Neural cell (in vitro differentiated cells): ENCODE data around the gene CASKIN1. TPM values are rescaled to one million over a fixed set of nuclear protein-coding genes. Genes with fewer than 3 reads are reported as not detected.

ENCODE experiments used
- H2AFZ ChIP-seq: fragments of 200-600, 300-800 bp; sonication (generic), shearing (Covaris generic); 2 replicates; pipeline ENCODE4 v1.6.0; 2014; ENCODE audit warnings: low read depth, mild to moderate bottlenecking, antibody characterized with exemption, low read length, moderate library complexity
- H3F3A ChIP-seq: fragments of 200-600 bp; shearing (Covaris generic); 2 replicates; pipeline ENCODE4 v1.6.1; 2016; ENCODE audit warnings: mild to moderate bottlenecking, moderate library complexity, mixed read lengths, antibody characterized with exemption, low read length; ENCODE audit not compliant: insufficient read depth, poor library complexity, severe bottlenecking
- H3K27ac ChIP-seq: fragments of 200-600, 300-800 bp; sonication (generic), shearing (Covaris generic); 2 replicates; pipeline ENCODE4 v1.5.1; 2014; ENCODE audit warnings: mild to moderate bottlenecking, low read length, moderate library complexity
- H3K27me3 ChIP-seq: fragments of 300-800, 200-600 bp; sonication (generic), shearing (Covaris generic); 2 replicates; pipeline ENCODE4 v1.6.0; 2014; ENCODE audit warnings: mild to moderate bottlenecking, low read depth, low read length, moderate library complexity; ENCODE audit not compliant: insufficient read depth
- H3K36me3 ChIP-seq: fragments of 300-800, 200-600 bp; sonication (generic), shearing (Covaris generic); 2 replicates; pipeline ENCODE4 v1.5.1; 2014; ENCODE audit warnings: mild to moderate bottlenecking, antibody characterized with exemption, low read length, moderate library complexity; ENCODE audit not compliant: insufficient read depth
- H3K4me2 ChIP-seq: fragments of 300-800, 200-600 bp; sonication (generic), shearing (Covaris generic); 2 replicates; pipeline ENCODE4 v1.6.0; 2014; ENCODE audit warnings: mild to moderate bottlenecking, low read length
- H3K4me3 ChIP-seq: fragments of 300-800, 200-600 bp; sonication (generic), shearing (Covaris generic); 2 replicates; pipeline ENCODE4 v1.5.1; 2014; ENCODE audit warnings: mild to moderate bottlenecking, low read length, moderate library complexity
- H3K79me2 ChIP-seq: fragments of 200-600 bp; shearing (Covaris generic); replicated peaks from 2 replicates; pipeline ENCODE4 v1.6.0; 2014; ENCODE audit warnings: mild to moderate bottlenecking, low read length, moderate library complexity; ENCODE audit not compliant: insufficient read depth
- H3K9ac ChIP-seq: fragments of 300-800, 200-600 bp; sonication (generic), shearing (Covaris generic); 2 replicates; pipeline ENCODE4 v1.6.1; 2016; ENCODE audit warnings: mild to moderate bottlenecking, low read length, mixed read lengths
- H3K9me2 ChIP-seq: fragments of 200-600 bp; shearing (Covaris generic); 2 replicates; pipeline ENCODE4 v1.6.1; 2016; ENCODE audit warnings: mild to moderate bottlenecking, low read length, mixed read lengths; ENCODE audit not compliant: insufficient read depth
- H3K9me3 ChIP-seq: fragments of 200-600, 300-800 bp; sonication (generic), shearing (Covaris generic); 2 replicates; pipeline ENCODE4 v1.6.1; 2016; ENCODE audit warnings: mild to moderate bottlenecking, mixed run types, low read length, moderate library complexity, mixed read lengths
- H4K20me1 ChIP-seq: fragments of 200-600 bp; shearing (Covaris generic); 2 replicates; pipeline ENCODE4 v1.6.1; 2016; ENCODE audit warnings: mild to moderate bottlenecking, mixed run types; ENCODE audit not compliant: insufficient read depth
- EP300 ChIP-seq: fragments of 450-650 bp; conservative IDR thresholded peaks from 2 replicates; pipeline ENCODE4 v1.6.1; 2014; ENCODE audit warnings: antibody characterized with exemption, mild to moderate bottlenecking, moderate library complexity; ENCODE audit not compliant: poor library complexity, severe bottlenecking
- EZH2 ChIP-seq: fragments of 200-600, 300-800 bp; shearing (Covaris generic), sonication (generic); IDR thresholded peaks from 2 replicates; pipeline ENCODE4 v1.6.1; 2014; ENCODE audit warnings: antibody characterized with exemption, low read length, borderline replicate concordance, mild to moderate bottlenecking; ENCODE audit not compliant: insufficient read depth, poor library complexity, severe bottlenecking
- MXI1 ChIP-seq: fragments of 450-650 bp; conservative IDR thresholded peaks from 2 replicates; pipeline ENCODE4 v1.6.1; 2014; ENCODE audit warnings: antibody characterized with exemption, mild to moderate bottlenecking; ENCODE audit not compliant: poor library complexity, severe bottlenecking
- POLR2AphosphoS5 ChIP-seq: IDR thresholded peaks from 2 replicates; pipeline ENCODE4 v1.6.1; 2012
- RAD21 ChIP-seq: fragments of 450-650 bp; conservative IDR thresholded peaks from 2 replicates; pipeline ENCODE4 v1.6.1; 2014; ENCODE audit warnings: antibody characterized with exemption, mild to moderate bottlenecking, moderate library complexity
- SMC3 ChIP-seq: fragments of 450-650 bp; conservative IDR thresholded peaks from 2 replicates; pipeline ENCODE4 v1.6.1; 2014; ENCODE audit warnings: antibody characterized with exemption, mild to moderate bottlenecking, moderate library complexity; ENCODE audit not compliant: poor library complexity
- TAF1 ChIP-seq: IDR thresholded peaks from 2 replicates; pipeline ENCODE4 v1.6.1; 2012; ENCODE audit warnings: low read depth
- polyA plus RNA-seq: library from polyadenylated mRNA; depleted of rRNA; stranded (reverse); fragments of >200 nt; gene quantifications from 2 replicates; pipeline ENCODE4 v1.2.3, GENCODE V29; 2014
- TF ChIP-seq, protein P1 (sequence below): fragments of 450-650 bp; IDR thresholded peaks from 2 replicates; pipeline ENCODE4 v1.5.1; 2014; ENCODE audit warnings: antibody characterized with exemption, mild to moderate bottlenecking, moderate library complexity; ENCODE audit not compliant: poor library complexity, severe bottlenecking
- TF ChIP-seq, protein P2 (sequence below): IDR thresholded peaks from 2 replicates; pipeline ENCODE4 v1.6.1; 2012; ENCODE audit warnings: borderline replicate concordance

The CASKIN1 gene
- polyA plus RNA-seq, 1 donor from 2014 or later = 10.3 TPM

DNA sequence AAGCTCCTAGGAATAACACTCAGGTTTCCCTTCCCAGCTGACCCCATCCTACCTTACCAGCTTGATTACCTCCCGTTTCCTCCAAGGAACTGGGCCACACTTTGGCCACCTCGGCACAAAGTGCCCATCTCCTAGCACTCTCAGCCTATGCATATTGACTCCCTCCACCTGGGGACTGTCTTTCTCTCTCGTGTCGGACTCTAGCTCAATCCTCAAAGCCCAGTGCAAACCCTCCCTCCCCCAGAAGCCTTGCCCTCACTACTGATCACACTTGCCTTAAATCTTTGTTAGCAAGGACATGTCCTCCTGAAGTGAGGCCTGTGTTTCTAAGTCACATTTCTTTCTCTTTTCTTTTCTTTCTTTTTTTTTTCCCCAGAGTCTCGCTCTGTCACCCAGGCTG is 50.6 kb downstream of the CASKIN1 start:
- no peaks in the 10 kb centered on the region for H3K36me3 ChIP-seq
- no peak overlapping the region for H2AFZ ChIP-seq
- H3K4me2 ChIP-seq = no peak overlapping the region
- H3K9me3 ChIP-seq = no peaks in the 10 kb centered on the region
- H3K9ac ChIP-seq = no peak overlapping the region
- H4K20me1 ChIP-seq = peaks cover 2% of the 10 kb centered on the region
- H3K4me3 ChIP-seq = no peak overlapping the region
- H3K9me2 ChIP-seq = no peaks in the 10 kb centered on the region
- no peaks in the 10 kb centered on the region for H3K79me2 ChIP-seq
- H3K27ac ChIP-seq = no peak overlapping the region
- no peaks in the 10 kb centered on the region for H3F3A ChIP-seq
- TF ChIP-seq, protein P1, sequence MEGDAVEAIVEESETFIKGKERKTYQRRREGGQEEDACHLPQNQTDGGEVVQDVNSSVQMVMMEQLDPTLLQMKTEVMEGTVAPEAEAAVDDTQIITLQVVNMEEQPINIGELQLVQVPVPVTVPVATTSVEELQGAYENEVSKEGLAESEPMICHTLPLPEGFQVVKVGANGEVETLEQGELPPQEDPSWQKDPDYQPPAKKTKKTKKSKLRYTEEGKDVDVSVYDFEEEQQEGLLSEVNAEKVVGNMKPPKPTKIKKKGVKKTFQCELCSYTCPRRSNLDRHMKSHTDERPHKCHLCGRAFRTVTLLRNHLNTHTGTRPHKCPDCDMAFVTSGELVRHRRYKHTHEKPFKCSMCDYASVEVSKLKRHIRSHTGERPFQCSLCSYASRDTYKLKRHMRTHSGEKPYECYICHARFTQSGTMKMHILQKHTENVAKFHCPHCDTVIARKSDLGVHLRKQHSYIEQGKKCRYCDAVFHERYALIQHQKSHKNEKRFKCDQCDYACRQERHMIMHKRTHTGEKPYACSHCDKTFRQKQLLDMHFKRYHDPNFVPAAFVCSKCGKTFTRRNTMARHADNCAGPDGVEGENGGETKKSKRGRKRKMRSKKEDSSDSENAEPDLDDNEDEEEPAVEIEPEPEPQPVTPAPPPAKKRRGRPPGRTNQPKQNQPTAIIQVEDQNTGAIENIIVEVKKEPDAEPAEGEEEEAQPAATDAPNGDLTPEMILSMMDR = no peak
- TF ChIP-seq POLR2AphosphoS5 (no peak), EP300 (no peak), MXI1 (no peak), TAF1 (no peak), RAD21 (no peak), EZH2 (no peak), SMC3 (no peak)
- TF ChIP-seq, protein P2, sequence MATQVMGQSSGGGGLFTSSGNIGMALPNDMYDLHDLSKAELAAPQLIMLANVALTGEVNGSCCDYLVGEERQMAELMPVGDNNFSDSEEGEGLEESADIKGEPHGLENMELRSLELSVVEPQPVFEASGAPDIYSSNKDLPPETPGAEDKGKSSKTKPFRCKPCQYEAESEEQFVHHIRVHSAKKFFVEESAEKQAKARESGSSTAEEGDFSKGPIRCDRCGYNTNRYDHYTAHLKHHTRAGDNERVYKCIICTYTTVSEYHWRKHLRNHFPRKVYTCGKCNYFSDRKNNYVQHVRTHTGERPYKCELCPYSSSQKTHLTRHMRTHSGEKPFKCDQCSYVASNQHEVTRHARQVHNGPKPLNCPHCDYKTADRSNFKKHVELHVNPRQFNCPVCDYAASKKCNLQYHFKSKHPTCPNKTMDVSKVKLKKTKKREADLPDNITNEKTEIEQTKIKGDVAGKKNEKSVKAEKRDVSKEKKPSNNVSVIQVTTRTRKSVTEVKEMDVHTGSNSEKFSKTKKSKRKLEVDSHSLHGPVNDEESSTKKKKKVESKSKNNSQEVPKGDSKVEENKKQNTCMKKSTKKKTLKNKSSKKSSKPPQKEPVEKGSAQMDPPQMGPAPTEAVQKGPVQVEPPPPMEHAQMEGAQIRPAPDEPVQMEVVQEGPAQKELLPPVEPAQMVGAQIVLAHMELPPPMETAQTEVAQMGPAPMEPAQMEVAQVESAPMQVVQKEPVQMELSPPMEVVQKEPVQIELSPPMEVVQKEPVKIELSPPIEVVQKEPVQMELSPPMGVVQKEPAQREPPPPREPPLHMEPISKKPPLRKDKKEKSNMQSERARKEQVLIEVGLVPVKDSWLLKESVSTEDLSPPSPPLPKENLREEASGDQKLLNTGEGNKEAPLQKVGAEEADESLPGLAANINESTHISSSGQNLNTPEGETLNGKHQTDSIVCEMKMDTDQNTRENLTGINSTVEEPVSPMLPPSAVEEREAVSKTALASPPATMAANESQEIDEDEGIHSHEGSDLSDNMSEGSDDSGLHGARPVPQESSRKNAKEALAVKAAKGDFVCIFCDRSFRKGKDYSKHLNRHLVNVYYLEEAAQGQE = no peak
- peaks cover 16% of the 10 kb centered on the region for H3K27me3 ChIP-seq

DNA sequence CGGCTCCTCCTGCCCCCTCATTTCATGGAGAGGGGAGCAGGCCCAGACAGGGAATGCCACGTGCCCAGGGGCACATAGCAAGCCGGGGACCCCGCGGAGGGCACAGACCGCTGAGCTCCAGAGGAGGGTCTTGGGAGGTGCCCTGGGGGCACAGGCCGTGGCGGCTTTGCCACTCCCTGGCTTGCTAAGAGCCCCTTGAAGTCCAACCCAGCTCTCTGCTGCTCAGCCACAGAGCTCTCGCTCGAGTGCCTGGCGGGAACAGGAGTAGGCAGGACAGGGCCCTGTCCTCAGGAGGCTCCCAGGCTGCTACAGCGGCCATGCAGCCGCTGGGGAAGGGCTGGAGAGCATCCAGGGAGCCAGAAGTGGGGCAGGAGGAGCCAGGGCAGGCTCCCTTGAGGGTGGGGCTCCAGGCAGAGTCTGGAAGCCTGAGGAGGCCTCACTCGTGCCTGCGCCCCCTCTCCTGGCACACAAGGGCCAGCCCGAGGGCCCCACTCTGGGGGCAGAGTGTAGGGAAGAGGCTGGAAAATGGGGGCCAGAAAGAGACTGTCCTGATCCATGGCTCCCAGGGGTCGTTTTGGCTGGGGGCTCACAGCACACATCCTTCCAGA is 52.4 kb downstream of the CASKIN1 start:
- Histone ChIP-seq H3K27ac (no peak overlapping the region), H3K79me2 (no peaks in the 10 kb centered on the region), H3K9me3 (no peaks in the 10 kb centered on the region), H2AFZ (no peak overlapping the region), H3K9me2 (no peaks in the 10 kb centered on the region), H3K4me3 (no peak overlapping the region), H3K4me2 (no peak overlapping the region), H3K36me3 (no peaks in the 10 kb centered on the region), H4K20me1 (no peaks in the 10 kb centered on the region), H3K27me3 (peaks cover 2% of the 10 kb centered on the region), H3K9ac (no peak overlapping the region), H3F3A (no peaks in the 10 kb centered on the region)
- TF ChIP-seq, protein P1 = no peak
- TF ChIP-seq MXI1 (no peak), RAD21 (no peak), EZH2 (no peak), EP300 (no peak), POLR2AphosphoS5 (no peak), TAF1 (no peak)
- TF ChIP-seq, protein P2 = no peak
